NCI-H526 treated with DMSO at 0.1 percent for 48 hours (cell line): ENCODE measurements around the gene RWDD1.
A peak's percentile ranks its signal among the peaks of the same experiment; 100 is the strongest.

Experiments used
- DNase-seq: peaks from one replicate; lab custom pipeline; 2025; lab: John Stamatoyannopoulos, UW

Gene RWDD1

DNA sequence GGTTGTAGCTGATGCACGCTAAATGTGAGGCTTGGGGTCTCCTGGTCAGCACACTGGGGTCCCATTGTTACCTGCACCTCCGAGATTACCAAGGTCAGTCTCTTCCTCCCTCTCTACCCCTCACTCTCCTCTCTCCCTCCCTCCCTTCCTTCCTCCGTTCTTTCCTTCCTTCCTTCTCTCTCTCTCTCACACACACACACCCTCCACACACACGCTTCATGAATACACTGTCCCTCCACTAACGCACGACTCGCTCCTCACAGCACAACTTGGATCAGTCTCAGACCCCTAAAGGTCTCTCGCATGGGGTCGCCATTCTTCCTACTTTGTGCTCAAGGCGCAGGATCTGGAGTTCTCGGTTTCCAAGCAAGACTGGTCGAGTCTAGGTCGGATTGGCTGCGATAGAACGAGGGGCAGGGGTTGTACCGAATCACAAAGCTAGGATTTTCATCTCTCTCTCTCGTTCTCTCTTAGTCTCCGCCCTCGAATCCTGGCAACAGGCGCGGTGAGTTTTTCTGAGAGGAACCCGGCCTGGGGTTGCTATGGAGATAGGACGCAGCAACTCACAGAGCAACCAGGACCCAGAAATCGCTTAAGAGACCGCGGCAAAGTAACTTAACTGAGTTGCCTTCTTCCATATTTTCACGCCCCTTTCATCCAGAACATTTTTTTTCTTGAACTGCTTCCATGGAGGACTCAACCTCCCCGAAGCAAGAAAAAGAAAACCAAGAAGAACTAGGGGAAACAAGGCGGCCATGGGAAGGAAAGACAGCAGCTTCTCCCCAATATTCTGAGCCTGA lies 44.8 kb downstream of the RWDD1 start, which contains the start of gene RSPH4A:
Gene RSPH4A, plus strand, starts transcription at position 543 of the 800 bp plus-strand sequence. Its CDS starts 145 bp downstream, at position 688.
- DNase-seq, result peak; percentile 93

DNA sequence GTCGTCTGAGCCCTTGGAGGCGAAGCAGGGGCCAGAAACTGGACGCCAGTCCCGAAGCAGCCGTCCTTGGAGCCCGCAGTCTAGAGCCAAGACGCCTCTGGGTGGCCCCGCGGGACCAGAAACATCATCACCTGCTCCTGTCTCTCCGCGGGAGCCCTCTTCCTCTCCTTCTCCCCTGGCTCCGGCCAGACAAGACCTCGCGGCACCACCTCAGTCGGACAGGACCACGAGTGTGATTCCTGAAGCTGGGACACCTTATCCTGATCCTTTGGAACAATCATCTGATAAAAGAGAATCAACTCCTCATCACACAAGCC lies 45.4 kb downstream of the RWDD1 start:
- no peak for DNase-seq

DNA sequence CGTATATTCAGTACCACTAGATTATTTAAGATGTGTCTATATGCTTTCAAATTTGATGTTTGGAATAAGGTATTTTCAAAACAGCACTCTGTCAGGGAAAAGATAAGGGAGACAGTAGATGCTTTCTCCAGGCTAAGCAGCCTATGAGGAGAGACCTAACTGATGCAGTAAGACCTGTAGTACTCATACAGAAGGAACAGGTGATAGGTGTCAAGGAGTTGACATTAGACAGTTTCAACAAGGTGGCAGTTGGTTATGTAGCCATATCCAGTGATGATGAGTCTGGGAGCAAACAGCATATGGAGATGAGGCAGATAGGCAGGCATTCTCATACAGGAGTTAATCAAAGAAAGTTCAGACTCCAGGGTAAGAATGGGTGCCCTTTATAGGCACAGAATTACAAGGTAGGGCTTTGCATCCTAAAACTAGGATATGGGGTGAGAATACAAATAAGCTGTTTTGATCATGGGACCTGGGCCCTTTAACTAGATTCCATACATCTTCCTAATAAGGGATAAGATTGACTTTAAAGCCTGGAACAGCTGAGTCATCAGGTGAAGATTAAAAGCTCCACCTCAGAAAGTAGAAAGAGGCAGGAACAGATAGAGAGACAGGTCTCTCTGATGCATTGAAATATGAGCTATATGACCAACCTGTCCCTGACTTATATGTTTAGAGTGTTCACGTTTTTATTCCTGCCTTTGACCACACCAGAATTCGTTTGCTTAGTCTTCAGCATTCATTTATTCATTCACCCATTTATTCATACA lies 52.9 kb downstream of the RWDD1 start:
- no peak for DNase-seq

DNA sequence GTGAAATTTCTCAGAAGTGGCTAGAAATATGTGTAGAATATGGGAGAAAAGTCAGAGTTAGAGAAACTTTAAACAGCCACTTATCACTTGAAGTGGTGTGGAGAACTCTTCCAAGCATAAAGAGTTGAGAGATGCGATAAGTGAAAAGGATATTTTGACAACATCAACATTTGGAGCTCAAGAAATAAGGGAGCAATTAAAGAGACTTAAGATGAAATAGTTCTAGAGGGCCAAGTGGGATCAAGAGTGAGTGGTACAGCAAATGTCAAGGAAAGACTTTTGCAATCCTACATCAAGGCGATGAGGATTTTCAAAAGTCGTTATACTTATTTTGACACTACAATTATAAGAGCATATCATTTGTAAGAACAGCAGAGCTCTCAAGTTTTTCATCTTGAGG lies 54.6 kb downstream of the RWDD1 start:
- DNase-seq, result no peak

DNA sequence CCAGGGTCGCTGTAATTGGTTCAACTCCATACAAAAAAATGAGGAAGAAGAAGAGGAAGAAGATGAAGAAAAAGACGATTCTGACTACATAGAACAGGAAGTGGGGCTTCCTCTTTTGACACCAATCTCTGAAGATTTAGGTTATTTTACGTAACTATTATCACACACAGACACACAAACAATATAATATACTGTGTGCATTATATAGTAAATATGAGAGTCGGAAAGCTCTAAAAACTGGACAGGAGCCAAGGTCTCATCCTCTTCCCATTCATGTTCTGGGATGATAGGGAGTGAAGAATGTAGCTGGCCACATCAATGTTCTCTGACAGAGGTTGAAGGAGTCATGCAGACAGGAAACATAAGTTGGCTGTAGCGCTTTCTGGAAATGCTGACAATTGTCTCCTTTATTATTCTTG lies 58.3 kb downstream of the RWDD1 start:
- DNase-seq, result no peak

DNA sequence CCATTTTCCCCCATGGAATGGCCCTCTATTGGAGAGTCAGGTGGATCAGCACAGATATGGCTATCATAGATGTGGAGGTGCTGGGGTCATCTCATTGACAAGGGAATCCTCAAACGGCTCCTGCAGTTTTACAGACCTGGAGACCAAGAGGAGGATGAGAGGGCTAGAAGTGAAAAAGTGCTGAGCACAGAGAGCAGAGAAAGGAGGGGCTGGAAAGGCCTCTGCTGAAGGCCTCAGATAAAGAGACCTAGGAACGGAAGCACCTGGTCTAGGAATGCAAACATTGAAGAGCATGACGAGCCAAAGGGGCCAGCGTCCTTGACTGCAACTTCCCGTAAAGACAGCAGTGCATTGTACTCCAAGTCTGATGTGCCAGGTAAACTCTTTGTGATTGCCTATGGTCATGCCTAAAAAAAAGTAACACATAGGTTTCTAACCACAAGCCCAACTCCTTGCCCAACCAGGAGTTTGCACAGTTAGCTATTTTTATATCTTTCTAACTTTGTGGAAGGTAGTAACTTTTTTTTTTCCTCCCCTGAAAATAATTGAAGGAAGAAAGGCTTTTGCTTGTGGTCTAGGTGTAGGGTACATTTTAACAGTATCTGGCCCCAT lies 60.2 kb downstream of the RWDD1 start:
- no peak for DNase-seq

DNA sequence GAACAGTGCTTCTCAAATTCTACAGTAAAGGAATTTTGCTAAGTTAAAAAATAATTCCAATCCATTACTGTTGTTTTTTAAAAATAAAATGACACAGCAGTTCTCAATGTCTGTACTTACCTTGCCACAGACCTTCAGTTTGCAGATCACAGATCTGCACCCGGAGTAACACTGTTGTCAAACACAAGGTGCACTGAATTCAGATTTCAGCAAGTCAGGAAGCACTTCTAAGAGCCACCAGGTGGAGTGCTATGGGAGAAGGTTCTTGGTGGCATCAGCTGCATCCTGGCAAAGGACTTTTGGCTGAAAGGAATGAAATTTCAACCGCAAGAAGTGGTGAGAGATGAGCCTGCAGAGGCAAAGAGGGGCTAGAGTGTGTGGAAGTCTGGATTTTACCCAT lies 62.4 kb downstream of the RWDD1 start:
- no peak for DNase-seq
